H1 (cell line): ENCODE measurements around the gene RAB31.

Experiments used
- CTCF ChIP-seq, 3 experiments: IDR thresholded peaks; 1 replicate in 2 of 3; 2 replicates in 1 of 3; pipeline versions ENCODE4 v1.5.1 to v1.6.1; 2011; ENCODE audit warnings: low read length in 3 of 3, mild to moderate bottlenecking in 3 of 3, inconsistent platforms in 2 of 3, low read depth in 1 of 3, moderate library complexity in 1 of 3; ENCODE audit not compliant: insufficient read depth in 1 of 3; ENCODE audit errors: control extremely low read depth in 1 of 3
- FOSL1 ChIP-seq: IDR thresholded peaks from 2 replicates; pipeline ENCODE4 v1.6.1; 2011; ENCODE audit warnings: mild to moderate bottlenecking, low read depth, low read length, moderate library complexity; ENCODE audit not compliant: insufficient read depth
- SP2 ChIP-seq: IDR thresholded peaks from 2 replicates; pipeline ENCODE4 v1.6.1; 2012; ENCODE audit warnings: mild to moderate bottlenecking, low read length, inconsistent platforms

DNA sequence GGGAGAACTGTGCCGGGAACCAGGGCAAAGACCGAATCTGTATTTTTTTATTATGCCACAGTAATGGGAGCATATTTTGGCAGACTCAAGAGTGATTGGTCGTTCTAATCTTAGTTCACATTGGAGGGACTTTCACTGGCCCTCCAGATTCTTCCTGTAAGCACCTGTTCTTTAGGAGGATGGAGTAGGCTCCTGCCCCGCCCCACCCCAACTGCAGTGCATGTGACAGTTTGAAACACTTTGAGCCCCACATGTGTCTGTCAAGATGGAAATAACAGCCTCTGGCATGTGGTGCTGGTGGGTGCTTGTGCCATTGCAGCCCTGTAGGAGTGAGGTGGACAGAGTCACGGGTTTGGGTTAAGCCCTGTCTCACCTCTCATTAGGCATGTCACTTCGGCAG is 134.3 kb downstream of the RAB31 start:
- TF ChIP-seq SP2 (no peak), FOSL1 (no peak), CTCF (IDR thresholded peaks at IDR 0.05; ENCODE audit: control extremely low read depth in 1 of 3, insufficient read depth in 1 of 3, low read depth in 1 of 3, low read length in 3 of 3) (no peak)
